Endothelial cell of umbilical vein (primary cell): ENCODE measurements around the gene TBC1D14. TPM values are rescaled to one million over a fixed set of nuclear protein-coding genes. Genes with fewer than 3 reads are reported as not detected.

Experiments
- BruUV-seq: library from RNA; stranded (reverse); fragments of 400-500 nt; replicated peaks from 2 replicates; lab custom pipeline; 2021; lab: Mats Ljungman, UMichigan
- CTCF ChIA-PET: fragments of 300-600, 350-600 bp; sonication (Branson Sonifier 250); formaldehyde crosslinking; loops from one replicate; lab custom pipeline; 2021; ENCODE audit warnings: antibody characterized with exemption, inconsistent platforms; lab: Charles Lee
- POLR2A ChIA-PET: fragments of 300-600, 350-600 bp; sonication (Branson Sonifier 250); formaldehyde crosslinking; loops from one replicate; lab custom pipeline; 2021; ENCODE audit warnings: antibody characterized with exemption, inconsistent platforms; lab: Charles Lee
- DNase-seq: peaks from one replicate; pipeline ENCODE4 v3.0.0-alpha.2; 2011; ENCODE audit warnings: low read depth, low spot score
- FAIRE-seq: peaks from 2 replicates; lab custom pipeline; 2011; peaks lifted over from hg19 to GRCh38; lab: Jason Lieb, UNC
- H2AFZ ChIP-seq: 2 replicates; pipeline ENCODE4 v1.6.0; 2012; ENCODE audit warnings: low read depth, low read length, control low read depth, inconsistent platforms
- H3K27ac ChIP-seq: 2 replicates; pipeline ENCODE4 v1.5.1; 2011; ENCODE audit warnings: low read depth, mild to moderate bottlenecking, control low read depth, low read length, moderate library complexity; ENCODE audit not compliant: insufficient read depth
- H3K27me3 ChIP-seq, 2 experiments: 2 replicates each; pipeline versions ENCODE4 v1.6.0 to v1.6.1; 2011; ENCODE audit warnings: low read length in 2 of 2, mixed read lengths in 1 of 2; ENCODE audit not compliant: control insufficient read depth in 2 of 2, insufficient read depth in 2 of 2
- H3K36me3 ChIP-seq, 2 experiments: 2 replicates in 1 of 2; 3 replicates in 1 of 2; pipeline ENCODE4 v1.5.1; 2011; ENCODE audit warnings: low read length in 2 of 2, mild to moderate bottlenecking in 1 of 2, moderate library complexity in 1 of 2; ENCODE audit not compliant: control insufficient read depth in 2 of 2, insufficient read depth in 2 of 2; ENCODE audit errors: extremely low read depth in 1 of 2
- H3K4me1 ChIP-seq: 3 replicates; pipeline ENCODE4 v1.5.1; 2011; ENCODE audit warnings: mild to moderate bottlenecking, low read length; ENCODE audit not compliant: control insufficient read depth, insufficient read depth; ENCODE audit errors: extremely low read depth
- H3K4me2 ChIP-seq: 2 replicates; pipeline ENCODE4 v1.6.1; 2011; ENCODE audit warnings: low read length, control low read depth, mixed read lengths; ENCODE audit not compliant: insufficient read depth
- H3K4me3 ChIP-seq, 3 experiments: fragments of 200-600 bp in 1 of 3; sonication (generic), shearing (Covaris generic) in 1 of 3; replicated peaks in 1 of 3; 2 replicates each; pipeline ENCODE4 v1.5.1; 2011 to 2016; ENCODE audit warnings: control low read depth in 3 of 3, low read length in 3 of 3, mild to moderate bottlenecking in 2 of 3, inconsistent platforms in 1 of 3, low read depth in 1 of 3, moderate library complexity in 1 of 3; ENCODE audit not compliant: insufficient read depth in 1 of 3
- H3K79me2 ChIP-seq: 2 replicates; pipeline ENCODE4 v1.6.0; 2012; ENCODE audit warnings: low read length, inconsistent platforms; ENCODE audit not compliant: control insufficient read depth, insufficient read depth
- H3K9ac ChIP-seq: replicated peaks from 2 replicates; pipeline ENCODE3; 2011; ENCODE audit warnings: low read length, control low read depth; ENCODE audit not compliant: insufficient read depth; ENCODE audit errors: extremely low read depth
- H3K9me1 ChIP-seq: replicated peaks from 3 replicates; pipeline ENCODE4 v1.6.0; 2011; ENCODE audit warnings: mild to moderate bottlenecking, low read length; ENCODE audit not compliant: control insufficient read depth, insufficient read depth; ENCODE audit errors: extremely low read depth
- H3K9me3 ChIP-seq: replicated peaks from 2 replicates; pipeline ENCODE4 v1.5.1; 2012; ENCODE audit warnings: low read length, inconsistent platforms; ENCODE audit not compliant: control insufficient read depth, insufficient read depth
- H4K20me1 ChIP-seq: replicated peaks from 2 replicates; pipeline ENCODE3; 2011; ENCODE audit warnings: mild to moderate bottlenecking, low read length; ENCODE audit not compliant: control insufficient read depth, insufficient read depth; ENCODE audit errors: extremely low read depth
- EZH2 ChIP-seq: IDR thresholded peaks from 2 replicates; pipeline ENCODE4 v1.6.1; 2012; ENCODE audit warnings: borderline replicate concordance, low read depth, mild to moderate bottlenecking, moderate library complexity, low read length, inconsistent platforms; ENCODE audit not compliant: severe bottlenecking
- FOS ChIP-seq: IDR thresholded peaks from 2 replicates; pipeline ENCODE4 v1.6.1; 2011; ENCODE audit warnings: mild to moderate bottlenecking, low read length, moderate library complexity, borderline replicate concordance; ENCODE audit not compliant: insufficient read depth
- GATA2 ChIP-seq: IDR thresholded peaks from 2 replicates; pipeline ENCODE4 v1.7.0; 2011; ENCODE audit warnings: low read depth, mild to moderate bottlenecking, moderate library complexity, mixed read lengths, low read length; ENCODE audit not compliant: insufficient read length, insufficient read depth
- JUN ChIP-seq: IDR thresholded peaks from 2 replicates; pipeline ENCODE4 v1.6.1; 2011; ENCODE audit warnings: borderline replicate concordance, low read depth; ENCODE audit not compliant: insufficient read length, insufficient read depth
- MAX ChIP-seq: IDR thresholded peaks from 2 replicates; pipeline ENCODE4 v1.6.1; 2011; ENCODE audit not compliant: insufficient read depth, insufficient read length
- MYC ChIP-seq: IDR thresholded peaks from one replicate; pipeline ENCODE4 v1.6.1; 2011; ENCODE audit warnings: mild to moderate bottlenecking, low read depth, low read length
- POLR2A ChIP-seq: IDR thresholded peaks from 2 replicates; pipeline ENCODE4 v1.6.1; 2012; ENCODE audit warnings: low read depth, mild to moderate bottlenecking, control low read depth, low read length
- POLR2AphosphoS5 ChIP-seq: IDR thresholded peaks from 2 replicates; pipeline ENCODE4 v1.6.1; 2012; ENCODE audit warnings: low read depth, mild to moderate bottlenecking, control low read depth, low read length, moderate library complexity; ENCODE audit not compliant: insufficient read depth
- dilution Hi-C: fragments of 300-500 bp; cut with MboI; formaldehyde crosslinking; loops from one replicate; pipeline ENCODE4 v1.15.0; 2019; ENCODE audit warnings: low sequenced_read_pairs; ENCODE audit not compliant: extremely low pct_ligation_motif_present
- intact Hi-C: fragments of 100-400 bp; cut with micrococcal nuclease; formaldehyde crosslinking; loops from one replicate; pipeline ENCODE4 v1.10.0; 2022
- polyA plus RNA-seq, 4 experiments: library from polyadenylated mRNA; depleted of rRNA in 3 of 4; stranded (reverse) in 3 of 4; unstranded in 1 of 4; fragments of >200 nt; gene quantifications; 2 replicates each; pipeline versions ENCODE4 v1.2.1 to v1.2.3, GENCODE V29; 2011 to 2012; ENCODE audit warnings: missing spikeins in 1 of 4
- total RNA-seq: library from RNA; stranded (reverse); gene quantifications from 2 replicates; pipeline ENCODE4 v1.2.3, GENCODE V29; 2021
- TF ChIP-seq, protein P1 (sequence below), 2 donors: IDR thresholded peaks; 1 replicate in 1 of 2; 2 replicates in 1 of 2; pipeline ENCODE4 v1.5.1; 2011; ENCODE audit warnings: low read length in 2 of 2, mild to moderate bottlenecking in 2 of 2, moderate library complexity in 2 of 2, control low read depth in 1 of 2, inconsistent platforms in 1 of 2, low read depth in 1 of 2; ENCODE audit not compliant: insufficient read depth in 1 of 2; ENCODE audit errors: extremely low read depth in 1 of 2

The TBC1D14 gene
- total and polyA plus RNA-seq, 2 donors (not counting 3 experiments of a cell fraction or from before 2014, with no cell fraction given), result 23.7 to 24.8 TPM

- TF ChIP-seq, protein P1, sequence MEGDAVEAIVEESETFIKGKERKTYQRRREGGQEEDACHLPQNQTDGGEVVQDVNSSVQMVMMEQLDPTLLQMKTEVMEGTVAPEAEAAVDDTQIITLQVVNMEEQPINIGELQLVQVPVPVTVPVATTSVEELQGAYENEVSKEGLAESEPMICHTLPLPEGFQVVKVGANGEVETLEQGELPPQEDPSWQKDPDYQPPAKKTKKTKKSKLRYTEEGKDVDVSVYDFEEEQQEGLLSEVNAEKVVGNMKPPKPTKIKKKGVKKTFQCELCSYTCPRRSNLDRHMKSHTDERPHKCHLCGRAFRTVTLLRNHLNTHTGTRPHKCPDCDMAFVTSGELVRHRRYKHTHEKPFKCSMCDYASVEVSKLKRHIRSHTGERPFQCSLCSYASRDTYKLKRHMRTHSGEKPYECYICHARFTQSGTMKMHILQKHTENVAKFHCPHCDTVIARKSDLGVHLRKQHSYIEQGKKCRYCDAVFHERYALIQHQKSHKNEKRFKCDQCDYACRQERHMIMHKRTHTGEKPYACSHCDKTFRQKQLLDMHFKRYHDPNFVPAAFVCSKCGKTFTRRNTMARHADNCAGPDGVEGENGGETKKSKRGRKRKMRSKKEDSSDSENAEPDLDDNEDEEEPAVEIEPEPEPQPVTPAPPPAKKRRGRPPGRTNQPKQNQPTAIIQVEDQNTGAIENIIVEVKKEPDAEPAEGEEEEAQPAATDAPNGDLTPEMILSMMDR (IDR thresholded peaks at IDR 0.05; ENCODE audit: extremely low read depth in 1 of 2, insufficient read depth in 1 of 2, low read depth in 1 of 2, low read length in 2 of 2), result no peak
- TF ChIP-seq JUN, result no peak
- no peak for TF ChIP-seq MAX
- no peak for TF ChIP-seq POLR2A
- no peak for TF ChIP-seq POLR2AphosphoS5
- TF ChIP-seq FOS, result no peak
- TF ChIP-seq MYC, result no peak
- TF ChIP-seq GATA2, result no peak
- TF ChIP-seq EZH2, result no peak
- Histone ChIP-seq H4K20me1 (no peaks in the 10 kb centered on the region), H3K36me3 (no peaks in the 10 kb centered on the region), H3K4me1 (no peaks in the 10 kb centered on the region), H3K27me3 (no peaks in the 10 kb centered on the region), H3K4me3 (no peak overlapping the region), H2AFZ (no peak overlapping the region), H3K4me2 (no peak overlapping the region), H3K9me1 (no peaks in the 10 kb centered on the region), H3K27ac (no peak overlapping the region), H3K9ac (no peak overlapping the region), H3K79me2 (no peaks in the 10 kb centered on the region), H3K9me3 (no peaks in the 10 kb centered on the region)
- FAIRE-seq (no peak), DNase-seq (no peak)
- intact Hi-C loops (no loop called here), dilution Hi-C loops (no loop called here)
- no TSS peak for BruUV-seq
- CTCF ChIA-PET, result interaction anchor here (1.2 kb wide), 1 partner anchor 9 kb away, joined by 3 read pairs; no protein-coding TSS in a partner anchor
- POLR2A ChIA-PET, result no interaction called here
These were observed 13.6 kb upstream of the TBC1D14 start for GRCh38 chr4:6896035-6896434.
